Umbilical cord (tissue), 2 donors: ENCODE results near the gene NOL4L. TPM values are rescaled to one million over a fixed set of nuclear protein-coding genes. Genes with fewer than 3 reads are reported as not detected.

Experiments
- DNase-seq: peaks from one replicate; pipeline ENCODE4 v3.0.0-alpha.2; 2015; ENCODE audit warnings: low spot score
- total RNA-seq: library from RNA; depleted of rRNA; stranded (reverse); fragments of >200 nt; gene quantifications from one replicate; pipeline ENCODE4 v1.2.3, GENCODE V29; 2014; ENCODE audit warnings: low replicate concordance; ENCODE audit not compliant: insufficient read depth

Gene NOL4L
- total RNA-seq, 1 donor from 2014 or later: 6.5 TPM

- DNase-seq: no peak
These were observed 29.2 kb upstream of the NOL4L start for GRCh38 chr20:32614303-32614702.

GRCh38 chr20:32613192-32614053 is 28.3 kb upstream of the NOL4L start:
- DNase-seq: no peak

- peak; percentile 90 for DNase-seq
These were observed 27.4 kb upstream of the NOL4L start for GRCh38 chr20:32612351-32613191.

GRCh38 chr20:32611868-32612267 is 26.7 kb upstream of the NOL4L start:
- no peak for DNase-seq

GRCh38 chr20:32611286-32611685 is 26.2 kb upstream of the NOL4L start:
- DNase-seq: no peak

- no peak for DNase-seq
These were observed 25.5 kb upstream of the NOL4L start for GRCh38 chr20:32610472-32611218.

- DNase-seq: no peak
These were observed 24.9 kb upstream of the NOL4L start for GRCh38 chr20:32609993-32610392.

- no peak for DNase-seq
These were observed 24.1 kb upstream of the NOL4L start for GRCh38 chr20:32609111-32609773.

GRCh38 chr20:32608664-32609015 is 23.5 kb upstream of the NOL4L start:
- DNase-seq: no peak

- DNase-seq: no peak
These were observed 22.9 kb upstream of the NOL4L start for GRCh38 chr20:32607727-32608663.

GRCh38 chr20:32607324-32607723 is 22.2 kb upstream of the NOL4L start:
- DNase-seq: no peak

- no peak for DNase-seq
These were observed 21.7 kb upstream of the NOL4L start for GRCh38 chr20:32606790-32607189.

GRCh38 chr20:32606107-32606506 is 21.0 kb upstream of the NOL4L start:
- no peak for DNase-seq

- no peak for DNase-seq
These were observed 20.1 kb upstream of the NOL4L start for GRCh38 chr20:32605167-32605656.

- DNase-seq: peak; percentile 32
These were observed 18.1 kb upstream of the NOL4L start for GRCh38 chr20:32603046-32603726.

GRCh38 chr20:32602273-32602672 is 17.1 kb upstream of the NOL4L start:
- no peak for DNase-seq

GRCh38 chr20:32600681-32601237 is 15.6 kb upstream of the NOL4L start:
- no peak for DNase-seq

- DNase-seq: no peak
These were observed 14.7 kb upstream of the NOL4L start for GRCh38 chr20:32599783-32600340.

GRCh38 chr20:32598606-32599005 is 13.5 kb upstream of the NOL4L start:
- no peak for DNase-seq
